K562 (cell line): Measurements from ENCODE around the gene POLR2M. TPM values are rescaled to one million over a fixed set of nuclear protein-coding genes. Genes with fewer than 3 reads are reported as not detected.

Experiments used
- ATF7 ChIP-seq: fragments of 450-650 bp; IDR thresholded peaks from 2 replicates; pipeline ENCODE4 v1.7.1; 2014; ENCODE audit warnings: mild to moderate bottlenecking, moderate library complexity
- U2AF2 ChIP-seq: fragments of 200-400 bp; formaldehyde crosslinking; optimal IDR thresholded peaks from 2 replicates; pipeline ENCODE3; 2017; ENCODE audit warnings: low read depth, mild to moderate bottlenecking, low read length
- ZBTB8A ChIP-seq: fragments of 450-650 bp; IDR thresholded peaks from 2 replicates; pipeline ENCODE4 v1.6.1; 2018; ENCODE audit warnings: mild to moderate bottlenecking, moderate library complexity; ENCODE audit not compliant: partially characterized antibody
- polyA plus RNA-seq, 8 experiments: library from polyadenylated mRNA; depleted of rRNA in 4 of 8; stranded (reverse) in 5 of 8; unstranded in 3 of 8; fragments of >200 nt; fragmentation: Nextera tagmentation in 2 of 8; fragmentation: Illumina TruSeq in 1 of 8; extraction: Ambion mirVana in 2 of 8; extraction: Trizol in 1 of 8; gene quantifications; 2 replicates each; pipeline versions ENCODE4 v1.2.1 to v1.2.3, GENCODE V29; 2011 to 2014; ENCODE audit warnings: inconsistent platforms in 1 of 8, missing spikeins in 1 of 8
- total RNA-seq, 7 experiments: library from RNA; depleted of rRNA in 6 of 7; stranded (reverse); fragments of >200 nt in 6 of 7; fragmentation: Illumina TruSeq in 2 of 7; extraction: Trizol in 2 of 7; gene quantifications; 2 replicates each; pipeline versions ENCODE4 v1.2.1 to v1.2.3, GENCODE V29; 2011 to 2021; ENCODE audit warnings: low replicate concordance in 1 of 7
- TF ChIP-seq, protein P1 (sequence below), 2 experiments: fragments of 450-650 bp; IDR thresholded peaks; 2 replicates each; pipeline ENCODE4 v1.6.1; 2016; ENCODE audit warnings: mild to moderate bottlenecking in 2 of 2, borderline replicate concordance in 1 of 2, low read depth in 1 of 2, moderate library complexity in 1 of 2

Gene POLR2M
- total and polyA plus RNA-seq, 9 of the 15 experiments (the other 6 are each of a cell fraction or from before 2014, with no cell fraction given) = 9.2 to 1,050 (median 43.0) TPM

GRCh38 chr15:57684491-57685151 is 21.9 kb upstream of the POLR2M start (continued):
- TF ChIP-seq, protein P1, sequence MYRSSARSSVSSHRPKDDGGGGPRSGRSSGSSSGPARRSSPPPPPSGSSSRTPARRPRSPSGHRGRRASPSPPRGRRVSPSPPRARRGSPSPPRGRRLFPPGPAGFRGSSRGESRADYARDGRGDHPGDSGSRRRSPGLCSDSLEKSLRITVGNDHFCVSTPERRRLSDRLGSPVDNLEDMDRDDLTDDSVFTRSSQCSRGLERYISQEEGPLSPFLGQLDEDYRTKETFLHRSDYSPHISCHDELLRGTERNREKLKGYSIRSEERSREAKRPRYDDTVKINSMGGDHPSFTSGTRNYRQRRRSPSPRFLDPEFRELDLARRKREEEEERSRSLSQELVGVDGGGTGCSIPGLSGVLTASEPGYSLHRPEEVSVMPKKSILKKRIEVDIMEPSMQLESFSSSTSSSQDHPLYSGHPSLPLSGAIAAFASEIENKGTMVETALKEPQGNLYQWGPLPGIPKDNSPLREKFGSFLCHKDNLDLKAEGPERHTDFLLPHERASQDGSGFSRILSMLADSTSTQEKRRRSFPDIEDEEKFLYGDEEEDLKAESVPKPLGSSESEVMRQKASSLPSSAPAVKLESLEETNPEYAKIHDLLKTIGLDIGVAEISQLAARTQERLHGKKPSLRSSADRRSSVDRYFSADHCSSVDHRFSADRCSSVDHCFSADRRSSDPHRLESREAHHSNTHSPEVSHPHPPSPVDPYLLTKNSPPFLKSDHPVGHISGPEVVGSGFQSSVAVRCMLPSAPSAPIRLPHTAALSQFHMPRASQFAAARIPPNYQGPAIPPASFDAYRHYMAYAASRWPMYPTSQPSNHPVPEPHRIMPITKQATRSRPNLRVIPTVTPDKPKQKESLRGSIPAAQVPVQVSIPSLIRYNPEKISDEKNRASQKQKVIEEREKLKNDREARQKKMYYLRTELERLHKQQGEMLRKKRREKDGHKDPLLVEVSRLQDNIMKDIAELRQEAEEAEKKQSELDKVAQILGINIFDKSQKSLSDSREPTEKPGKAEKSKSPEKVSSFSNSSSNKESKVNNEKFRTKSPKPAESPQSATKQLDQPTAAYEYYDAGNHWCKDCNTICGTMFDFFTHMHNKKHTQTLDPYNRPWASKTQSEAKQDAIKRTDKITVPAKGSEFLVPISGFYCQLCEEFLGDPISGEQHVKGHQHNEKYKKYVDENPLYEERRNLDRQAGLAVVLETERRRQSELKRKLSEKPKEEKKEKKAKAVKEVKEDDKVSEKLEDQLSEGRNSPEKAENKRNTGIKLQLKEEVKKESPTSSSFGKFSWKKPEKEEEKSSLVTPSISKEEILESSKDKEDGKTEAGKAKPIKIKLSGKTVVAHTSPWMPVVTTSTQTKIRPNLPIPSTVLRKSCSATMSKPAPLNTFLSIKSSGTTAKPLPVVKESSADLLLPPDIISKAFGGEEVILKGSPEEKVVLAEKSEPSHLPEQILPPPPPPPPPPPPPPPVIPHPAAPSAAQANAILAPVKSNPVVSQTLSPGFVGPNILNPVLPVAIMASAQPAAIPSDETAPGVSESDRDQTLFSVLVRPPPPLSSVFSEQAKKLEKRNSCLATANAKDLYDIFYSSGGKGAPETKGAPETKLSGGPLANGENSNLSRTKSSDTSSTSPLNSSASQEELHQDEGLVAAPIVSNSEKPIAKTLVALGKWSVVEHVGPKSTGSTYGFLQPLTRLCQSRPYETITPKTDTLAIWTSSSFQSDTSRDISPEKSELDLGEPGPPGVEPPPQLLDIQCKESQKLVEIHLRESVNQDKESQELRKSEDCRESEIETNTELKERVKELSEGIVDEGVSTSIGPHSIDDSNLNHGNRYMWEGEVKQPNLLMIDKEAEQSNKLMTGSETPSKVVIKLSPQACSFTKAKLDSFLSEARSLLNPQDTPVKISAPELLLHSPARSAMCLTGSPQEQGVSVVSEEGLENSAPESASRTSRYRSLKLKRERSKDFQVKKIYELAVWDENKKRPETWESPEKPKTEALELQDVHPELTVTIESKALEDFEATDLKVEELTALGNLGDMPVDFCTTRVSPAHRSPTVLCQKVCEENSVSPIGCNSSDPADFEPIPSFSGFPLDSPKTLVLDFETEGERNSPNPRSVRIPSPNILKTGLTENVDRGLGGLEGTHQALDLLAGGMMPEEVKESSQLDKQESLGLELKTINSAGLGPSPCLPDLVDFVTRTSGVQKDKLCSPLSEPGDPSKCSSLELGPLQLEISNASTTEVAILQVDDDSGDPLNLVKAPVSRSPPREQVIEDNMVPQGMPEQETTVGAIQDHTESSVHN (IDR thresholded peaks at IDR 0.05; ENCODE audit: borderline replicate concordance in 1 of 2, low read depth in 1 of 2) = no peak
- TF ChIP-seq ATF7 = no peak
- TF ChIP-seq U2AF2 = no peak
- TF ChIP-seq ZBTB8A = no peak
